ENCODE data around the gene ST6GALNAC2. TPM values are rescaled to one million over a fixed set of nuclear protein-coding genes. Genes with fewer than 3 reads are reported as not detected.

ST6GALNAC2 gene
- total RNA-seq, 4 donors from 2014 or later, result 1.4 to 4.4 (median 1.6) TPM; not detected in 1

DNA sequence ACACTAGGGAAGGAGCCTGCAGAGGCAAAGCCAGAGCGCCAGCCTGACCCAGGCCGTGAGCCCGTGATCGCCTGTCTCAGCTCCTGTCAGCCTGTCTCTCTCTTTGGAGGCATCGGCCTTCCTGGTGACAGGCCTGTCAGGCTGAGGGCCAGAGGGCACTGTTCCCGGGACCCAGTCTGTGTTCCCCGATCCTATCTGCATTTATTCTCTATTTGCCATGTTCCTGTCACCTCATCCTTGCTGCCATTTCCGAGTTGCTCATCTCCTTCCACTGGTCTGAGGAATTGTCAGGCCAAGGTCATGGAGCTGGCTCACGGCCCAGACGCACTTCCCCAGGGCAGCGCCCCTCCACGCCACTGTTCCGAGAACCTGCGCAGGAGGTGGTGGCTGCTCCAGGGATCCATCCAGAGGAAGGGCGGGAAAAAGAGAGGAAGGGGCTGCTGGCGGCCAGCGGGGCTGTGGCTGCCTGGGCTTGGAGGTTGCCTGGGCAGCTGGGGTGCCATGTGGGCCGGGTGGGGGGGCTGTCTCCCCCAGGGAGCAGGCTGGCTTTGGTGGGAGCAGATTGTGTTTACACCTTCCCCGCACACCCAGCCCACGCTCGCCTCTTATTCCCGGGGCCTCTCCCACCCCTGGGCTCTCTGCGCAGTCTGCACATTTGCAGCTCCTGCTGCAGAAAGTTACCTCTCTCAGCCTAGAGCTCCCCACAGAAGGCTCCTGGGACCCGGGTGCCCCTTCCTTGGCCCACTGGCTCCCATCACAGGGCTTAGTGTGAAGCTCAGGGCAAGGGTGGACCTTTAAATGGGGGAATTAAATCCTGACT lies 40.9 kb downstream of the ST6GALNAC2 start:
- Histone ChIP-seq H3K9me3 (no peaks in the 10 kb centered on the region), H3K27me3 (peaks cover 12% of the 10 kb centered on the region), H3K4me3 (no peak overlapping the region), H3K36me3 (no peaks in the 10 kb centered on the region), H3K4me1 (peaks cover 13 to 33% (median 18%) of the 10 kb centered on the region in 4 donors), H3K27ac (no peak overlapping the region)
- DNase-seq, result no peak
- TF ChIP-seq POLR2A (IDR thresholded peaks at IDR 0.05), result no peak
- TF ChIP-seq POLR2AphosphoS5 (IDR thresholded peaks at IDR 0.05), result no peak
- TF ChIP-seq EP300 (IDR thresholded peaks at IDR 0.05; ENCODE audit: low read depth), result no peak
- TF ChIP-seq, protein P1, sequence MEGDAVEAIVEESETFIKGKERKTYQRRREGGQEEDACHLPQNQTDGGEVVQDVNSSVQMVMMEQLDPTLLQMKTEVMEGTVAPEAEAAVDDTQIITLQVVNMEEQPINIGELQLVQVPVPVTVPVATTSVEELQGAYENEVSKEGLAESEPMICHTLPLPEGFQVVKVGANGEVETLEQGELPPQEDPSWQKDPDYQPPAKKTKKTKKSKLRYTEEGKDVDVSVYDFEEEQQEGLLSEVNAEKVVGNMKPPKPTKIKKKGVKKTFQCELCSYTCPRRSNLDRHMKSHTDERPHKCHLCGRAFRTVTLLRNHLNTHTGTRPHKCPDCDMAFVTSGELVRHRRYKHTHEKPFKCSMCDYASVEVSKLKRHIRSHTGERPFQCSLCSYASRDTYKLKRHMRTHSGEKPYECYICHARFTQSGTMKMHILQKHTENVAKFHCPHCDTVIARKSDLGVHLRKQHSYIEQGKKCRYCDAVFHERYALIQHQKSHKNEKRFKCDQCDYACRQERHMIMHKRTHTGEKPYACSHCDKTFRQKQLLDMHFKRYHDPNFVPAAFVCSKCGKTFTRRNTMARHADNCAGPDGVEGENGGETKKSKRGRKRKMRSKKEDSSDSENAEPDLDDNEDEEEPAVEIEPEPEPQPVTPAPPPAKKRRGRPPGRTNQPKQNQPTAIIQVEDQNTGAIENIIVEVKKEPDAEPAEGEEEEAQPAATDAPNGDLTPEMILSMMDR (IDR thresholded peaks at IDR 0.05), result no peak
- in situ Hi-C loops (cut with MboI; ENCODE audit: low pct_ligation_motif_present in 1 of 4, low pct_unique_long_range_greater_than_20kb in 1 of 4, low sequenced_read_pairs in 3 of 4), result loop anchor here in 1 of 4 donors (25.0 kb wide), 1 partner anchor 168 kb away; the partner anchor contains the start of gene MXRA7
- whole genome bisulfite sequencing, 2 donors (ENCODE audit: low coverage in 1 of 2), result 68% methylated on average over 23 of the region's 24 CpGs; no CpG with 5 or more reads in 1 of the 2 donors
- intact Hi-C loops (cut with DNase I; ENCODE audit: low total_unique reads), result loop anchor here (5.0 kb wide), 1 partner anchor 1667 kb away; no protein-coding TSS in a partner anchor

DNA sequence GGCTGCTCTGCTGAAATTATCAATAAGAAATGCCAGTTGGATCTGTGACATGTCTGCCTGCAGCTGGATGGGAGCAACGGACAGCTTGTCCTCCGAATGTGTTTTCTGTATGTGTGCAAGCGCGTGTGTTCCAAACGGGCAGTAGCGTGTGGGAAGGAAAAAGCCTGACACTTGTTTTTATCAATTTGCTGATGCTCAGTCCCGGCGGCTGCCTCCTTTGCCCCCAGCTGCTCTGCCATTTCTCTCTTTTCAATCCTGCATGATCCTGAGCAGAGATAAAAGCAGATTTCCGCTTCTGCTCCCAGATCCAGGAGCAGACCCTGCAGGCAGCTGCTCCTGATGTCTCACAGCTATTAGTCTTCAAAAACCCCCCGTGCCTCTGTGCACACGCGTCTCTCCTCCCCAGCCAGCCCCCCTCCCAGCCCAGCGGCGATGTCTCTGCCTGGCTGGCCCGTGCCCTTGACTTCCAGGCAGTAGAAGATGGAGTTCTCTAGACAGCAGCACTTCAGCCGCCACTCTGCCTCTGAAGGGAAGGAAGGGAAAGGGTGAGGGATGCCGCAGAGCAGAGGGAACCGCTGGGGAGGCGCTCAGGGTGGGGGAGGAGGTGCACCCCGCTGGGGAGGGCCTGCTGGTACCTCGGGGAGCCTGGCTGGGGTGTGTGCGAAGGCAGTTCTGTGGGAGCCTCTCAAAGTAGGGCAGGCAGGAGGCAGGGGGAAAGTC lies 41.7 kb downstream of the ST6GALNAC2 start:
- Histone ChIP-seq H3K9me3 (no peaks in the 10 kb centered on the region), H3K27ac (no peak overlapping the region), H3K4me3 (no peak overlapping the region), H3K36me3 (no peaks in the 10 kb centered on the region), H3K27me3 (peaks cover 20% of the 10 kb centered on the region), H3K4me1 (peaks cover 13 to 33% (median 18%) of the 10 kb centered on the region in 4 donors)
- intact Hi-C loops (cut with DNase I; ENCODE audit: low total_unique reads) (loop anchor here (5.0 kb wide), 1 partner anchor 1667 kb away; no protein-coding TSS in a partner anchor), in situ Hi-C loops (cut with MboI; ENCODE audit: low pct_ligation_motif_present in 1 of 4, low pct_unique_long_range_greater_than_20kb in 1 of 4, low sequenced_read_pairs in 3 of 4) (loop anchor here in 1 of 4 donors (25.0 kb wide), 1 partner anchor 168 kb away; the partner anchor contains the start of gene MXRA7)
- no peak for DNase-seq
- 58% methylated on average over 22 of the region's 22 CpGs; no CpG with 5 or more reads in 1 of the 2 donors for WGBS, 2 donors (ENCODE audit: low coverage in 1 of 2)
- no peak for TF ChIP-seq POLR2AphosphoS5 (IDR thresholded peaks at IDR 0.05)
- no peak for TF ChIP-seq EP300 (IDR thresholded peaks at IDR 0.05; ENCODE audit: low read depth)
- TF ChIP-seq, protein P1 (IDR thresholded peaks at IDR 0.05), result no peak
- TF ChIP-seq POLR2A (IDR thresholded peaks at IDR 0.05), result no peak

DNA sequence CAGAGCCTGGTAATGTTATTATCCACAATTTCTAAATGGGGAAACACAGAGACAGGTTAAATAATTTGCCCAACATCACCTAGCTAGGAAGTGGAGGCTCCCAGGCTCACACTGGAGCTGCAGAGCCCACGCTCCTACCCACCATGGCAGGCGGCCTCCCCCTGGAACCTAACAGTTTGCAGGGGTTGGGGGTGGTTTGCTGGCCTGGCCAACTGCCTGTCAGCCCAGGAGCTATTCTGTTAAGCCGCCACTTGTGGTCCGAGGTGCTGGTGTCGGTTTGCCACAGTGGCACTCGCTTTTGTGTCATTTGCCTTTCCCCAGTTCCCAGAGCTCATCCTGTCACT lies 42.2 kb downstream of the ST6GALNAC2 start:
- no peak overlapping the region for H3K4me3 ChIP-seq
- peaks cover 25% of the 10 kb centered on the region for H3K27me3 ChIP-seq
- no peak overlapping the region for H3K27ac ChIP-seq
- intact Hi-C loops (cut with DNase I; ENCODE audit: low total_unique reads), result loop anchor here (5.0 kb wide), 1 partner anchor 1666 kb away; no protein-coding TSS in a partner anchor
- TF ChIP-seq POLR2A (IDR thresholded peaks at IDR 0.05), result no peak
- no peak for TF ChIP-seq POLR2AphosphoS5 (IDR thresholded peaks at IDR 0.05)
- TF ChIP-seq EP300 (IDR thresholded peaks at IDR 0.05; ENCODE audit: low read depth), result no peak
- TF ChIP-seq, protein P1 (IDR thresholded peaks at IDR 0.05), result no peak
- in situ Hi-C loops (cut with MboI; ENCODE audit: low pct_ligation_motif_present in 1 of 4, low pct_unique_long_range_greater_than_20kb in 1 of 4, low sequenced_read_pairs in 3 of 4), result loop anchor here in 1 of 4 donors (25.0 kb wide), 1 partner anchor 169 kb away; the partner anchor contains the start of gene MXRA7
- H3K36me3 ChIP-seq, result no peaks in the 10 kb centered on the region
- WGBS, 2 donors (ENCODE audit: low coverage in 1 of 2), result 80% methylated on average over 6 of the region's 6 CpGs; no CpG with 5 or more reads in 1 of the 2 donors
- no peaks in the 10 kb centered on the region for H3K9me3 ChIP-seq
- DNase-seq, result no peak
- H3K4me1 ChIP-seq, result peaks cover 13 to 33% (median 18%) of the 10 kb centered on the region in 4 donors

DNA sequence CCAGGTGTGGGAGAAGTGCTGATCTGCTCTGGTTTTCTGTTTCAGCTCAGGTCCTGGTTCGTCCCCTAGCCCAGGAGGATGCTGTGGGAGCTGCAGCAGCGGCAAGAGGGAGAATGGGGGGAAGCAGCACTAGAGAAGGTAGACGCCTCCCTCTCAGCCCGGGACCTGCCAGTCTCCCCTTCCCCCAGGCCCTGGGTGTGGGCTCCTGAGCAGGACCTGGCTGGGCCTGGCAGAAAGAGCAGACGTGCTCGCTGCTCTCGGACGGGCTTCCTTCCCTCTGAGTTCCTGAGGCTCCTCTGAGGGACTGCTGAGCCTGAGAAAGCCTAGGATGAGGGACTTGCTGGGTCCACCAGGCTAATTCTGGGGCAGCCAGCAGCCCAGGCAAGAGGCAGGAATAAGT lies 42.7 kb downstream of the ST6GALNAC2 start:
- 84% methylated on average over 8 of the region's 8 CpGs; no CpG with 5 or more reads in 1 of the 2 donors for WGBS, 2 donors (ENCODE audit: low coverage in 1 of 2)
- H3K27me3 ChIP-seq, result peaks cover 30% of the 10 kb centered on the region
- no peak for DNase-seq
- no peaks in the 10 kb centered on the region for H3K36me3 ChIP-seq
- no peaks in the 10 kb centered on the region for H3K9me3 ChIP-seq
- H3K4me3 ChIP-seq, result no peak overlapping the region
- H3K27ac ChIP-seq, result no peak overlapping the region
- H3K4me1 ChIP-seq, result peaks cover 13 to 36% (median 22%) of the 10 kb centered on the region in 4 donors
- TF ChIP-seq EP300 (IDR thresholded peaks at IDR 0.05; ENCODE audit: low read depth), result no peak
- no peak for TF ChIP-seq POLR2AphosphoS5 (IDR thresholded peaks at IDR 0.05)
- TF ChIP-seq, protein P1 (IDR thresholded peaks at IDR 0.05), result no peak
- TF ChIP-seq POLR2A (IDR thresholded peaks at IDR 0.05), result no peak
- intact Hi-C loops (cut with DNase I; ENCODE audit: low total_unique reads) (loop anchor here (5.0 kb wide), 1 partner anchor 1666 kb away; no protein-coding TSS in a partner anchor), in situ Hi-C loops (cut with MboI; ENCODE audit: low pct_ligation_motif_present in 1 of 4, low pct_unique_long_range_greater_than_20kb in 1 of 4, low sequenced_read_pairs in 3 of 4) (loop anchor here in 1 of 4 donors (25.0 kb wide), 1 partner anchor 169 kb away; the partner anchor contains the start of gene MXRA7)
